Gastroesophageal sphincter (tissue), 4 donors: ENCODE measurements around the gene LDLRAP1. TPM values are rescaled to one million over a fixed set of nuclear protein-coding genes. Genes with fewer than 3 reads are reported as not detected.
A peak's percentile ranks its signal among the peaks of the same experiment; 100 is the strongest.
"Not testable (repeated sequence)": the region's sequence is repeated elsewhere in the genome, so short reads cannot be mapped to it uniquely, and the experiment has no call there.

Source experiments
- ATAC-seq: fragments of 150-250 bp; one replicate; pipeline ENCODE4 v1.9.1; 2016; ENCODE audit warnings: mild to moderate bottlenecking, moderate library complexity
- H3K27ac ChIP-seq, 4 donors: fragments of 200-600 bp; sonication (generic) in 3 of 4; 1 replicate in 3 of 4; 2 replicates in 1 of 4; pipeline ENCODE4 v1.5.1; 2016 to 2019
- H3K27me3 ChIP-seq: fragments of 200-600 bp; sonication (generic); one replicate; pipeline ENCODE4 v1.5.1; 2019
- H3K36me3 ChIP-seq, 2 donors: fragments of 200-600 bp; sonication (generic); one replicate each; pipeline ENCODE4 v1.5.1; 2019; ENCODE audit warnings: control low read depth in 1 of 2
- H3K4me1 ChIP-seq, 3 donors: fragments of 200-600 bp; sonication (generic); 1 replicate in 2 of 3; 2 replicates in 1 of 3; pipeline ENCODE4 v1.5.1; 2016 to 2019; ENCODE audit warnings: control low read depth in 2 of 3
- H3K4me3 ChIP-seq, 2 donors: fragments of 200-600 bp; sonication (generic); one replicate each; pipeline ENCODE4 v1.5.1; 2019; ENCODE audit warnings: mild to moderate bottlenecking in 1 of 2, moderate library complexity in 1 of 2
- H3K9me3 ChIP-seq, 3 donors: fragments of 200-600 bp; sonication (generic); one replicate each; pipeline ENCODE4 v1.5.1; 2017 to 2019; ENCODE audit warnings: control low read depth in 2 of 3
- CTCF ChIP-seq, 4 experiments: fragments of 200-600 bp in 2 of 4; fragments of 450-650 bp in 2 of 4; sonication (generic) in 1 of 4; IDR thresholded peaks; one replicate each; pipeline ENCODE4 v1.5.1; 2017 to 2019; ENCODE audit warnings: antibody characterized with exemption in 4 of 4, mild to moderate bottlenecking in 2 of 4, moderate library complexity in 2 of 4
- EP300 ChIP-seq: sonication (generic); formaldehyde crosslinking; IDR thresholded peaks from one replicate; pipeline ENCODE4 v1.6.1; 2017; ENCODE audit warnings: antibody characterized with exemption, mild to moderate bottlenecking
- POLR2A ChIP-seq, 2 donors: fragments of 450-650 bp; IDR thresholded peaks; one replicate each; pipeline ENCODE4 v1.6.1; 2017; ENCODE audit warnings: antibody characterized with exemption in 2 of 2, mild to moderate bottlenecking in 2 of 2, moderate library complexity in 1 of 2
- POLR2AphosphoS5 ChIP-seq: sonication (generic); formaldehyde crosslinking; IDR thresholded peaks from one replicate; pipeline ENCODE4 v1.6.1; 2017; ENCODE audit warnings: antibody characterized with exemption
- WGBS, 2 donors: methylation state at CpG; one replicate each; pipeline ENCODE4 v1.1.5; 2018; ENCODE audit warnings: low coverage in 1 of 2; 5-methylcytosine and 5-hydroxymethylcytosine counted together
- total RNA-seq, 4 donors: library from RNA; depleted of rRNA; stranded (reverse); fragments of >200 nt; gene quantifications; one replicate each; pipeline ENCODE4 v1.1.0, GENCODE V29; 2016

Gene LDLRAP1
- total RNA-seq, 4 donors from 2014 or later = 13.6 to 21.3 (median 17.2) TPM

DNA sequence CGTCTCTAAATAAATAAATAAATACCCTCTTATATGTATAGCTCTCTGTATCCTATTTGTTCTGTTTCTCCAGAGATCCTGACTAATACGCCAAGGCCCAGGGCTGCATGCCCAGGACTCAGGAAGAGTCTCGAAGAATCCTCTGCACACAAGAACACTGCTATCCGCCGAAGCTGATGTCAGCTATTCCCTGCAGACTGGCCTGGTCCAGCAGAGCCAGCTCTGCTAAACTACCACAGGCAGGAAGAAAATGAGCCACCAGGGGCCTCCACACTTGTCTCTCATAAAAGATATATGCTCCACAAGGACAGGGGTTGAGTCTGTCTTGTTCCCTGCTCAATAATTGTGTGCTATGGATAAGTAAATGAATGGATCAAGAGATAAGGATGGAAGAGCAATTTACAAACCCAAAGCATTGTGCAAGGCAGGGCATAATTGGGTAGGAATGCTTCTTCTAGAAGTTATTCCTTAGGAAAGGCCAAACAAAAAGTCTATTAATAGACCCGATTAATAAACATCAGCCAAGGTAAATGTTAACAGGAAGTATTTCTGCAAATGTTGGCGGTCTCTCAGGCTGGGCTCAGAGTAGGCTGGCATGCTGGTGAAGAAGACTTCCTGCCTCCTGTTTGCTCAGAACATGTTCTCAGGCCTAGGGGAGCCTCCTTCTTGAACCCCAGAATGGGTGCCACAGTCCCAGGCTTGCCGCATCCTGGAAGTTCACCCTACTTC, 46.9 kb downstream of the LDLRAP1 start:
- WGBS, 2 donors = 7 to 48% methylated on average over 5 to 7 of the region's 8 CpGs
- no peaks in the 10 kb centered on the region for H3K27me3 ChIP-seq
- ATAC-seq = peak; percentile 62
- peak overlapping the region in 3 of 4 donors; percentile 45 to 70 (median 52) for H3K27ac ChIP-seq
- H3K9me3 ChIP-seq = no peaks in the 10 kb centered on the region
- H3K4me3 ChIP-seq = no peak overlapping the region
- H3K4me1 ChIP-seq = peaks cover 0 to 23% (median 7%) of the 10 kb centered on the region in 3 donors
- TF ChIP-seq POLR2AphosphoS5 = peak; percentile 63
- peak in 3 of 4 experiments; percentile 24 to 36 (median 25) for TF ChIP-seq CTCF (IDR thresholded peaks at IDR 0.05)
- no peak for TF ChIP-seq EP300
- H3K36me3 ChIP-seq = no peaks in the 10 kb centered on the region

- H3K9me3 ChIP-seq = no peaks in the 10 kb centered on the region
- ATAC-seq = no peak
- no peak overlapping the region for H3K4me3 ChIP-seq
- no peak overlapping the region for H3K27ac ChIP-seq
- no peaks in the 10 kb centered on the region for H3K27me3 ChIP-seq
- H3K36me3 ChIP-seq = no peaks in the 10 kb centered on the region
- WGBS, 2 donors = 73 to 85% methylated on average over 2 of the region's 2 CpGs
- TF ChIP-seq CTCF (IDR thresholded peaks at IDR 0.05) (no peak), POLR2A (IDR thresholded peaks at IDR 0.05) (no peak), EP300 (no peak)
- peaks cover 0 to 23% (median 7%) of the 10 kb centered on the region in 3 donors for H3K4me1 ChIP-seq
Measured at GRCh38 chr1:25593861-25594260, 50.5 kb downstream of the LDLRAP1 start.

GRCh38 chr1:25594971-25595370, 51.6 kb downstream of the LDLRAP1 start:
- Histone ChIP-seq H3K27ac (no peak overlapping the region), H3K9me3 (no peaks in the 10 kb centered on the region), H3K27me3 (no peaks in the 10 kb centered on the region), H3K4me1 (peaks cover 0 to 15% (median 7%) of the 10 kb centered on the region in 3 donors), H3K4me3 (no peak overlapping the region), H3K36me3 (no peaks in the 10 kb centered on the region)
- WGBS, 2 donors = 52 to 71% methylated on average over 2 of the region's 2 CpGs
- TF ChIP-seq CTCF (IDR thresholded peaks at IDR 0.05) (no peak), POLR2AphosphoS5 (no peak), POLR2A (IDR thresholded peaks at IDR 0.05) (no peak), EP300 (no peak)
- no peak for ATAC-seq

DNA sequence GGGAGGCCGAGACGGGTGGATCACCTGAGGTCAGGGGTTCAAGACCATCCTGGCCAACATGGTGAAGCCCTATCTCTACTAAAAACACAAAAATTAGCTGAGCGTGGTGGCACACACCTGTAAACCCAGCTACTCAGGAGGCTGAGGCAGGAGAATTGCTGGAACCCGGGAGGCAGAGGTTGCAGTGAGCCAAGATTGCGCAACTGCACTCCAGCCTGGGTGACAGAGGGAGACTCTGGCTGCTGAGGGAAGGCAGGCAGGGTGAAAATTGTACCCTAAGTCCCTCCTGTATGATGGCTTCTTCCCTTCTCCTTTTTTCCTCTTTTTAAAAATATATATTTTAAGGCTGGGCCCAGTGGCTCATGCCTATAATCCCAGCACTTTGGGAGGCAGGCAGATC, 53.2 kb downstream of the LDLRAP1 start:
- WGBS, 2 donors = 92 to 93% methylated on average over 3 of the region's 5 CpGs
- not testable (repeated sequence) for H3K9me3 ChIP-seq, ATAC-seq, H3K36me3 ChIP-seq, H3K4me1 ChIP-seq, H3K4me3 ChIP-seq, H3K27ac ChIP-seq, H3K27me3 ChIP-seq

DNA sequence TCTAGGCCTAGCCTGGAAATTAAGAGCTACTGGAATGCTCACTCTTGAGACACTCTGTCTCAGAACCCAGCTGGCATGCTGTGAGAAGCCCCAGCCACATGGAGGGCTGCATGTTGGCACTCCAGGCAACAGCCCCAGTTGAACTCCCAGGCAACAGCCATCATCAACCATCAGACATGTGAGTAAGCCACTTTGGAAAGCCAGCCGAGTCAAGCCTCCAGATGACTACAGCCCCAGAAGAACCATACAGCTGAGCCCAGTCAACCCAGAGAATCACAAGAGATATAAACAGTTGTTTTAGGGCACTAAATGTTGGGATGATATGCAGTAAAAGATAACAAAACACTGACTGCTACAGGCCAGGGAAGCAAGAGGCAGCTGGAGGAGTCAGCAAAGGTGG, 55.5 kb downstream of the LDLRAP1 start:
- no CpG with 5 or more reads among the region's 1 CpG for WGBS, 2 donors
- H3K9me3 ChIP-seq = no peaks in the 10 kb centered on the region
- H3K4me3 ChIP-seq = no peak overlapping the region
- H3K27ac ChIP-seq = no peak overlapping the region
- H3K36me3 ChIP-seq = no peaks in the 10 kb centered on the region
- H3K27me3 ChIP-seq = no peaks in the 10 kb centered on the region
- TF ChIP-seq POLR2AphosphoS5 (no peak), EP300 (no peak), CTCF (IDR thresholded peaks at IDR 0.05) (no peak), POLR2A (IDR thresholded peaks at IDR 0.05) (no peak)
- no peak for ATAC-seq
- no peaks in the 10 kb centered on the region for H3K4me1 ChIP-seq
